Stimulated activated CD4-positive, alpha-beta T cell treated with anti-CD3 and anti-CD28 coated beads, Interleukin-15, amount 100 ng/mL, for 1 hour (primary cell): ENCODE data around the gene KAT2A.

Source experiments
- DNase-seq, 2 donors: peaks; one replicate each; pipeline ENCODE4 v3.0.0-alpha.2; 2020; ENCODE audit warnings: low read depth in 1 of 2, low spot score in 1 of 2

The KAT2A gene

DNA sequence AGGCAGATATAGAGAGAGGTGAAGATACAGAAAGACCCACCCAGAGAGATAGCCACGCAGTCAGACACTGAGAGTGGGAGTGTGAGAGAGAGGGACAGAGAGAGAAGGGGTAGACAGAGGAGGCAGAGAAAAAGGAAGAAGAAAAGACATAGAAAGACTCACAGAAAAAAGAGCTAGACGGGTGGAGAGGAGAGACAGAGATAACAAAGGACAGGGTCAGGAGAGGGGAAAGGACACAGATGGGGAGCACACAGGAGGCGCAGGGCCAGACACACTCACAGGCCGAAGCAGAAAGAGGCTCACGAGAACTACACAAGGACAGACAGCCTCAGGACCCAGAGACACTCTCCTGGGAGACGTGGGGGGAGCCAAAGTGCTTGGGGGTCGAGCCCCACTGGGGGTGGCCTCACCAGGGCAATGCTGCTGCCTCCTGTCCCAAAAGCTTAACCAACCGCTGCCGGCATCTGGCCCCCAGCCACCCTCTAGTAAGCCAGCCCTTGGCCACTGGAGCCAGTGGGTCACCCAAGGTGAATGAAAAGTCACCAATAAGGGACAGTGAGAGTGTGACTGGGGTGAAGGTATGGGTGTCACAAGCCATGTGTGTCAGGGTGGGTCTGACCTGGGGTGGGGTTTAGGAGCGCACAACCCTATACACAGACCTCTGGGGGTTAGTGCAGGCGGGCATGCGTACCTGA lies 26.6 kb downstream of the KAT2A start:
- DNase-seq, result no peak

DNA sequence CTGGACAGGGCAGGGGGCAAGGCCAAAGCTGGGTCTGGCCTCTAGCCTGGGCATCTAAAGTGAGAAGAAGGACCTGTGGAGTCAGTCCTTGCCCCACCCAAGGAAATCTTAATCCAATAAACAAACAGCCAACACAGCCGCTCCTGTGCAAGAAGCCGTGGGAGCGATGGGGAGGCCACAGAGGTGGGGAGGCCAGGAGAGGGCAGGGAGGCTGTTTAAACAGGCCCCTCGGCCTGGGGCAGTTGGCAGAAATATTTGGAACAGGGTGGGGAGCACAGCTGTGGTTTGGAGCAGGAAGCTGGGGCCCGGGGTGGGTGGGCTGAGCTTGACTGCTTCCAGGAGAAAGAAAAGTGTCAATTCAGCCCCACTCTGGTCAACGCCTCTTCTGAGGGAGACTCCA lies 28.2 kb downstream of the KAT2A start:
- DNase-seq, result no peak

GRCh38 chr17:42090964-42091790 lies 30.0 kb downstream of the KAT2A start:
- no peak for DNase-seq

- DNase-seq, result no peak
Measured at GRCh38 chr17:42088736-42089135, 32.4 kb downstream of the KAT2A start.

GRCh38 chr17:42087736-42088705 lies 33.1 kb downstream of the KAT2A start:
- no peak for DNase-seq

DNA sequence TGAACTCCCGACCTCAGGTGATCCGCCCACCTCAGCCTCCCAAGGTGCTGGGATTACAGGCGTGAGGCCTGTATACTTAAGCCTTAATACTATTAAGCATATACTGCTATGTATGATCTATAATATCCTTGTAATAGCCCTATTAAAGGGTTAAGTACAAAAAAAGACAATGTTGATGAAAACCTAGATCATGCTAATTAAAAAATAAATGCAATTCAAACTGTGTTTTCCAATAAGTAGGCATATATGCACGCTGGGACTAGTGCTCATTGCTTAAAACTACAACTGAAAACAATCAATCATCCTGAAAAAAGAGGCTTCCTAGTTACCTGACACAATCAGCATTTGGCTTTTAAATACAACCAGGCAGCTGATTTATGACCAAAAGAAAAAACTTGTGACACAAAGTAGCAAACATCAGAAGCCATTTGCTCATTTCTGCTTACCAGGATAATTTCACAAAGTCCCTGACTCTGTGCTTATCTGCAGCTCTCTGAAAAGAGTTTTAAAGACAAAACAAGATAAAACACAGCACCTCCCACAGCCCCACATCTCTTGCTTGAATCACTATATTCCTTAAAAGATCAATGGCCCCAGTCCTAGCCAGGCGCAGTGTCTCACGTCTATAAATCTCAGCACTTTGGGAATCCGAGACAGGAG lies 34.0 kb downstream of the KAT2A start:
- DNase-seq, result no peak

- DNase-seq, result no peak
Measured at GRCh38 chr17:42081516-42082129, 39.5 kb downstream of the KAT2A start.

DNA sequence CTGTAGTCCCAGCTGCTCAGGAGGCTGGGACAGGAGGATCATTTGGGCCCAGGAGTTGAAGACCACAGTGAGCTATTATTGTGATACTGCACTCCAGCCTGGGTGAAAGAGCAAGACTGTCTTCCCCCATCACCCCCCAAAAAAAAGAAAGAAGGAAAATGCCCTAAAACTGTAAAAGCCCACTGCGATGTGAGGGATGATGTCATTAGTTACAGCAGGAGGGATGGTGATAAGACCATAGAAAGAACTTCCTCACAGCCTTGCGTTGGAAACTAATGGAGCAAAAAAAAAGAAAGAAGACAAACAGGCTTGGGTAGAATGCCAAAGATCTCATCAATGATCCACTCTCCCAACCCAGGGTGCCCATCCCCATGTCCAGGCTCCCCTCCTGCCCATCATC lies 41.6 kb downstream of the KAT2A start:
- DNase-seq, result no peak

GRCh38 chr17:42078396-42079043 lies 42.6 kb downstream of the KAT2A start:
- no peak for DNase-seq

DNA sequence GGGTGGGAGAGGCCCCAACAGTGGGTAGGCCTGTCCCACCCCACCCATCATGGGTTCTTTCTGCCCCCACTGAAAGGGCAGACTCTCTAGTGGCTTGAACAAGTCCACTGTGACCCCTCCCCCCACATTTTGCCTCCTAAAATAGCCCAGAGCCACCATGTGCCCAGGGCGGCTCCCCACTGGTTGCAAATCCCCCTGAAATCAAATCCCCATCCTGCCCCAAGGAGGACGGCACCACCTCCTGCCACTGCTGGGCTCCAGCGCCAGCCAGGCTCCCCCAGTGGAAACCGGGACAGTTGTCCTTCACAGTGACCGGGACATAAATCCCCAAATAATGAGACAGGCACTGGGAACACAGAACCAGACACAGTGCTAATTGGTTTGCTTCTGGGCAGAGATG lies 43.4 kb downstream of the KAT2A start:
- DNase-seq, result no peak

GRCh38 chr17:42076797-42077559 lies 44.2 kb downstream of the KAT2A start:
- DNase-seq, result no peak

GRCh38 chr17:42075789-42076188 lies 45.4 kb downstream of the KAT2A start:
- no peak for DNase-seq

DNA sequence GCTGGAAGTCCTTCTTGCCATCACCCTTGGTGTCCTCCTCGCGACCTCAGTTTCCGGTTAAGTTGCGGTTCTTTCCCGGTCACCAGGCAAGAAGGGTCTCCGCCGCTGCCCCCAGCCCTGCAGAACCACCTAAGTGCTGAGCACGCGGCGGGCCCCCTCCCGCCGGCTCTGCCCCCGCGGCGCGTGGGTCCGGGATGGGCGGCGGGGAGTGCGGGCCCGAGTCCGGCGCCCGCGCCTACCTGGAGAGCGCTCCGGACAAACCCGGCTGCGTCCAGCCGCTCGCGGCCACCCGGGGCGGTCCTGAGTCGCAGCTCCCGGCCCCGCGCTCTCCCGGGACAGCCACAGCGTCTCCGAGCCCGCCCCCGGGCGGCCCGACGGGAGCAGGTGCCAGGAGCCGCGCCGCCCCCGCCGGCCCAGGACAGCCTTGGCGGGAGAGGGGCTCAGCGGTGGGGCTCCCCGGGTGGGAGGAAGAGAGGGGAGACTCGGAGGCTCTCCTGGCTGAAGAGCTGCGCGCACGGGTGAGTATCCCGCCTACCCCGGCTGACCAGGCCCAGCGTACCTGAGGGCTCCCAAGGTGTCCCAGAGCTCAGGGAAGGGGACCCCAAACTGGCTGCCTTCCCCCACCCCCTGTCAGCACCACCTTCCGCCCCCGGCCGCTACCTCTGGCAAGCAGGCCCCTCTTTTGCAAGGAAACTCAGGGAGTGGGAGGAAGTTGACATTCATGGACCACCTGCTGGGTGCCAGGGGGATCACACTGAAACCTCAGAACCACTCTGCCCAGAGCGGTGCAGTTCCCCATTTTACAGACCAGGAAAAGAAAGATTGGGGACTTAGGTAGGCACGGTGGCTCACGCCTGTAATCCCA lies 48.6 kb downstream of the KAT2A start:
- DNase-seq, result no peak

DNA sequence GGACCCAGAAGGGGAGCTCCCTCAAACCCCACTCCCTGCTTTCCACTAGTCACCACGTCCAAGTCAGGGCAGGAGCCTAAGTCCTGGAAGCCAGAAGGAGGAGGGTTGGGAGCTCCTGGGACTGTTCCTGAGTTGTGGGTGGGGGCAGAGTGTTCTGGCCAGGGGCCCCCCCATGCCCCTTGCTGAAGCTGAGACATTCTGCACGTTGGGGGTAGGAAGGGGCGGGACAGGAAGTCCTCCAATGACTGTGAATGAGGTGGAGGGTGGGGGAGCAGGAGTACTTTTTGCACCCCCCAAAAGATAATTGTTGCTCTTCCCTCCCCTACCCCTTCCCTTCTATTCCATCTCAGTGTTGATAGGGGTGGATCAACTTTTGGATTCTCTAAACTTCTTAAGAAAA lies 49.4 kb downstream of the KAT2A start:
- DNase-seq, result no peak

DNA sequence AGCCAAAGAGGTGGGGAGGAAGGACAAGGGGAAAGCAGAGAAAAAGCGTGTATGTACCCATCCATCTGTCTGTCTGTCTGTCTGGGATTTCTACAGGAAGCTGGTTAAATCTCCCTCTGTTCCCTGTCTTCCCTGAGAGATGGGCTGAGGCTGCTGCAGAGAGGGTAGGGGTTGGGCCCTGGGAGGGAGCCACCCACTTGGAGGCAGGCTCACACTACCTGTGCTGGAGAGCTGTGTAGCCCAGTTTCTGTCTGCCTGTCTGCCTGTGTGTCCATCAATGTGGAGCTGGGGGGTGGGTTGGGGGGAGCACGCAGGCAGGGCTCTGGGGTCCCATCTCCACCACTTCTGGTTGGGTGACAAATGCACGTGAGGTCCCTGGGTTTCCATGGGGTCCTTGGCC lies 52.2 kb downstream of the KAT2A start:
- DNase-seq, result no peak

DNA sequence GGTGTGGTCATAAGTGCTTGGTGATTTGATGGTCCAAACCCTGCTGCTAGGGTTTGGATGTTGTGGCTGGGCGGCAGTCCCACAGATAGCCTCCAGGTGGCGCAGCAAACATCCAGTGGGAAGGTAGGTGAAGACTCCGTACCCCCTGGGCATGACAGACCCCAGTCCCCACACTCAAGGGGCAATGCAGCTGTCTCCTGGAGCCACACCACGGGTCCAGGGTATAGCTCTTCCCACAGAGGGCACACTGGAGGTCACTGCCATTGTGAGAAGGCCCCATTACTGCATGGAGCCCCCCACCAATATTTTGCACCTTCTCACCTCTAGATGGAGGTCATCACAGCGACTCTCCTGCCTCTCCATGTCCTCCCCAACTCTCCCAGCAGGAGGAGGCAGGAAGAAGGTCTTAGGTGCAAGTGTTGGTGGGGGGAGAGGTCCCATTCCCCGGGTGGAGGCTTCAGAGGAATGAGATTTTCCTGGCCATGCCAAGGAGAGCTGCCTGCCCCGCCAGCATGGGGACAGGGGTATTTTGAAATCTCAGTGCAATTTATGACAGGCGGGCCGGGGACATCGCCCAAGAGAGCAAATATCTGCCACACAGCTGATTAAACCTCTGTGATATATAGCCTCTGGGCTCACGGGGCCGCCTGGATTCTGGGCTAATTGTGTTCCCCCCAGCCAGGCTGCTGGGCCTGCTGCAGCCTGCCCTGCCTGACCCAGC lies 53.6 kb downstream of the KAT2A start:
- peak; percentile 40 to 64 for DNase-seq

- no peak for DNase-seq
Measured at GRCh38 chr17:42065201-42065600, 56.0 kb downstream of the KAT2A start.
